ENCODE data around the gene LRMDA.

Gene LRMDA

DNA sequence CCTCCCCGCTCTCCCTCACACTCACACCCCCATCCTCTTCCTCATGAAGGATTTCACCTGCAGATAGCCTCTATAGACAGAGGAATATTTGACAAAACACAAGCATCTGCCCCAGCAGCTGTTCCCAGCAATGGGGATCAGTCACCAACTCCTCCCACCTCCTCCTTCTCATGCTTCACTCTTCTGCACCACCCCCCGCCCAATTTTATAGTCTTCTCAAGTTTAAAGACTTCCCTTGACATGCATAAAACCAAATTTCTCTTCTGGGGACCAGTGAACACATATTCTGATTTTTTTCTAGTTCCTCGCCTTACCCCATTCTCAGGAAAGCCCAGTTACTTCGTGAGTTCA, 654.4 kb downstream of the LRMDA start:
- Histone ChIP-seq H3K9me3 (no peaks in the 10 kb centered on the region), H3K27me3 (no peaks in the 10 kb centered on the region), H3K4me3 (no peak overlapping the region), H3K36me3 (no peaks in the 10 kb centered on the region), H3K4me1 (peaks cover 0 to 23% (median 10%) of the 10 kb centered on the region in 4 donors), H3K27ac (peak overlapping the region; percentile 32 to 58)
- DNase-seq: no peak
- intact Hi-C loops (cut with DNase I; ENCODE audit: low total_unique reads): no loop called here
- TF ChIP-seq, protein P1, sequence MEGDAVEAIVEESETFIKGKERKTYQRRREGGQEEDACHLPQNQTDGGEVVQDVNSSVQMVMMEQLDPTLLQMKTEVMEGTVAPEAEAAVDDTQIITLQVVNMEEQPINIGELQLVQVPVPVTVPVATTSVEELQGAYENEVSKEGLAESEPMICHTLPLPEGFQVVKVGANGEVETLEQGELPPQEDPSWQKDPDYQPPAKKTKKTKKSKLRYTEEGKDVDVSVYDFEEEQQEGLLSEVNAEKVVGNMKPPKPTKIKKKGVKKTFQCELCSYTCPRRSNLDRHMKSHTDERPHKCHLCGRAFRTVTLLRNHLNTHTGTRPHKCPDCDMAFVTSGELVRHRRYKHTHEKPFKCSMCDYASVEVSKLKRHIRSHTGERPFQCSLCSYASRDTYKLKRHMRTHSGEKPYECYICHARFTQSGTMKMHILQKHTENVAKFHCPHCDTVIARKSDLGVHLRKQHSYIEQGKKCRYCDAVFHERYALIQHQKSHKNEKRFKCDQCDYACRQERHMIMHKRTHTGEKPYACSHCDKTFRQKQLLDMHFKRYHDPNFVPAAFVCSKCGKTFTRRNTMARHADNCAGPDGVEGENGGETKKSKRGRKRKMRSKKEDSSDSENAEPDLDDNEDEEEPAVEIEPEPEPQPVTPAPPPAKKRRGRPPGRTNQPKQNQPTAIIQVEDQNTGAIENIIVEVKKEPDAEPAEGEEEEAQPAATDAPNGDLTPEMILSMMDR (IDR thresholded peaks at IDR 0.05): no peak

DNA sequence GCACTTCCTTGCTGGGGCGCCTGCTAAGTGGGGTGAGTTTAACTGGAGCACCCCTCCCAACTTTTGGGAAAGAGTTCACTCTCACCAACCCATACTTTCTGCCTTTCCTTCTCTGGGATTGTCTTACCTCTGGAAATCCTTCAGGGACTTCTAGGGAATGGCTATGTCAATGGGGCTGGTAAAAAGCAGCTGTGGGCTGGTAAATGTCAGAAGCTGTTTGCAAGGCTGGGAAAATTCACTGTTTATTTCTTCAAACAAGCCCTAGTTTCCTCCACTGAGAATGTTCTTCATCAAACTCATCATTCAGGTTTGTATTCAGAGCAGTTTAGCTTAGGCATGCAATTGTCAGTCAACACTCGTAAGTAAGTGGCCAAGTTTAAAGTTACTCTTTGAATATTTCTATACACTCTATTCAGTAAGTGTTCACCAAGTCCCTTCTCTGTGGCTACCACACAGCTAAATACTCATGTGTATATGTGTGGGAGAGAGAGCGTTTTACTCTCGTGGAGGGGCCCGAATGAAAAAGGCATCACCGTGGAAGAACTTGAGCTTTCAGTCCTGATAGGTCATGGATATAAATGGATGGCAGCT, 654.8 kb downstream of the LRMDA start:
- intact Hi-C loops (cut with DNase I; ENCODE audit: low total_unique reads): no loop called here
- Histone ChIP-seq H3K36me3 (no peaks in the 10 kb centered on the region), H3K27ac (peak overlapping the region; percentile 32 to 58), H3K4me1 (peaks cover 0 to 23% (median 10%) of the 10 kb centered on the region in 4 donors), H3K27me3 (no peaks in the 10 kb centered on the region), H3K4me3 (no peak overlapping the region), H3K9me3 (no peaks in the 10 kb centered on the region)
- no peak for DNase-seq
- TF ChIP-seq, protein P1 (IDR thresholded peaks at IDR 0.05): no peak

DNA sequence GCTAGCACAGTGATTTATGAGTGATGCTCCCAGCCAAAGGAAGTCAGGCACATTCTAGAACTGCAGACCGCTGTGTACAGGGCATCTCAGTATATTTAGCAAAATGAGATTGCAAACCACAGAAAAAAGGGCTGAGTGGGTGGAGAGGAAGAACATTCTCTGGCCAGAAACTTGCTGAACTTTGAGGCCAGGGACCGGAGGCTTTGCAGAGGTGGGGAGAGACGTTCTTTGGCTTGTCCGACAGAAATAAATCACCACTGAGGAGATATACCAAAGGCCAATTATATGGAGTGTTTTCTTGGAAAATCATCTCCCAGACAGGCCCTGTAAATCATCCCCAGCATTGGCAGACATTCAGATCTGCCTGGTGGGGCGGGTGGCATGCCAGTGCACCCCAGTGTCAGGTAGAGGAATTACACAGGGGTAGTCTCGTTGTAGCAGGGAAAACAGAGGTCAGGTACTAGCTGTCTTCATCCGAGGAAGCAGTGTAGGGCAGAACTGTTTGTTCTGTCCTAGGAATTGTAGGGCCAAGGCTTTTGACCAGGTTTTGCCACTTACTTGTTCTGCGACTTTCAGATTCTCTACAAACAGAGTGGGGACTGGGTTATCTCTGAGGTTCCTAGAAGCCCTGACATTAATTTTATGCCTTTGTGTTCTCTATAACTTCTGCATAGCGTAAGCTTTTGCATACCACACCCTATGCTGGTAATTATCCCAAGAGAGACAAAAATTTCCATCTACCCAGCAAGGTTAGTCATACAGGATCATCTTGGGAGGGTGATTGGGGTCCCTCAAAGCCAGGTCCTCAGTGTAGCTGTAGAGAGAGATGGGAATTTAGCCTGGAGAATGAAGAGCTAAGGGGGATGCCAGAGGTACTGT, 655.6 kb downstream of the LRMDA start:
- no peak overlapping the region for H3K4me3 ChIP-seq
- no peaks in the 10 kb centered on the region for H3K36me3 ChIP-seq
- intact Hi-C loops (cut with DNase I; ENCODE audit: low total_unique reads): no loop called here
- TF ChIP-seq, protein P1 (IDR thresholded peaks at IDR 0.05): peak; percentile 40 to 46
- H3K9me3 ChIP-seq: no peaks in the 10 kb centered on the region
- H3K4me1 ChIP-seq: peaks cover 0 to 23% (median 10%) of the 10 kb centered on the region in 4 donors
- no peaks in the 10 kb centered on the region for H3K27me3 ChIP-seq
- DNase-seq: peak; percentile 36 to 80
- peak overlapping the region; percentile 32 to 58 for H3K27ac ChIP-seq

DNA sequence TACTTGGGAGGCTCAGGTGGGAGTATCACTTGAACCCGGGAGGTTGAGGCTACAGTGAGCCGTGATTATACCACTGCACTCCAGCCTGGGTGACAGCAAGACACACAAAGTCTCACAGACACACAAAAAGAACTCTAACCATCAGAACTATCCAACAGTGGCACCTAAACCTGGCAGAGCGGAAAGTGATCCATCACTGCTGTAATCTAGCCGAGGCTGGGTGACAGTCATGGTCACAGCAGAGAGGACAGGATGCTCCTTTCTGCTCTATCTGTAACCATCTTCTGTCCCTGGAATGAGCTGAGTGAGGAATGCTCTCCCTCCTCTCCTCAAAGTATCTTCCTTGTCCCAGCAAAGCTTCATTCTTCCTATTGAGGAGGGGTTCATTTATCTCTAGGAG, 656.6 kb downstream of the LRMDA start:
- no peak overlapping the region for H3K4me3 ChIP-seq
- peaks cover 0 to 23% (median 10%) of the 10 kb centered on the region in 4 donors for H3K4me1 ChIP-seq
- H3K27ac ChIP-seq: no peak overlapping the region
- TF ChIP-seq, protein P1 (IDR thresholded peaks at IDR 0.05): no peak
- intact Hi-C loops (cut with DNase I; ENCODE audit: low total_unique reads): no loop called here
- H3K9me3 ChIP-seq: no peaks in the 10 kb centered on the region
- DNase-seq: no peak
- no peaks in the 10 kb centered on the region for H3K36me3 ChIP-seq
- no peaks in the 10 kb centered on the region for H3K27me3 ChIP-seq

DNA sequence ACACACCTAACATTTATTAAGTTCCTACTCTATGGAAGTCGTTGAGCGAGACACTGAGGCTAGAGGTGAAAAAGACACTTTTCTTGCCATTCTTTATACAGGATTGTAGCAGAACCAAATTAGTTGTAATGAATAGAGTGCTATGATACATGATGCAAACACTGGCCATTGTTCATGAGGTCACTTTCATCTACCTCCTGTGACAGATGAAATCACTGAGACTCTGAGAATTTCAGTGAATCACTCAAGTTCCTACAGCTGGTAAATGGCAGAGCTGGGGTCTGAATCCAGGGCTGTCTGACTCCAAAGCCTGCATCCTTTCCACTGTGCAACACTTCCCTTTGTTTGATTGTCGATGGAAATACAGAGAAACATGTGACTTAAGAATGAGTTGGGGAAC, 657.6 kb downstream of the LRMDA start:
- no peak overlapping the region for H3K4me3 ChIP-seq
- H3K27me3 ChIP-seq: no peaks in the 10 kb centered on the region
- no peak for DNase-seq
- no peaks in the 10 kb centered on the region for H3K36me3 ChIP-seq
- intact Hi-C loops (cut with DNase I; ENCODE audit: low total_unique reads): no loop called here
- TF ChIP-seq, protein P1 (IDR thresholded peaks at IDR 0.05): no peak
- peaks cover 0 to 23% (median 10%) of the 10 kb centered on the region in 4 donors for H3K4me1 ChIP-seq
- no peak overlapping the region for H3K27ac ChIP-seq
- no peaks in the 10 kb centered on the region for H3K9me3 ChIP-seq

Data from tibial artery (tissue), 4 donors.